Spleen (tissue), 7 donors: ENCODE measurements around the gene LRPPRC.

Source experiments
- POLR2AphosphoS5 ChIP-seq, 3 donors: sonication (generic); formaldehyde crosslinking; IDR thresholded peaks; one replicate each; pipeline ENCODE4 v1.5.1; 2017; ENCODE audit warnings: antibody characterized with exemption in 3 of 3
- TF ChIP-seq, protein P1 (sequence below), 11 experiments: fragments of 200-600 bp in 7 of 11; fragments of 450-650 bp in 4 of 11; sonication (generic) in 4 of 11; IDR thresholded peaks in 8 of 11; conservative IDR thresholded peaks in 3 of 11; 1 replicate in 7 of 11; 2 replicates in 4 of 11; pipeline versions ENCODE4 v1.4.0 to v1.8.0; 2016 to 2021; ENCODE audit warnings: antibody characterized with exemption in 11 of 11, inconsistent platforms in 4 of 11, mild to moderate bottlenecking in 1 of 11
- donor health status: DM: no; HTN: no; CAD: no; lungs with moderate emphysema.
- donor health status: DM: no; HTN: no; CAD: no.
- donor health status: DM: no; HTN: no; CAD: no.

DNA sequence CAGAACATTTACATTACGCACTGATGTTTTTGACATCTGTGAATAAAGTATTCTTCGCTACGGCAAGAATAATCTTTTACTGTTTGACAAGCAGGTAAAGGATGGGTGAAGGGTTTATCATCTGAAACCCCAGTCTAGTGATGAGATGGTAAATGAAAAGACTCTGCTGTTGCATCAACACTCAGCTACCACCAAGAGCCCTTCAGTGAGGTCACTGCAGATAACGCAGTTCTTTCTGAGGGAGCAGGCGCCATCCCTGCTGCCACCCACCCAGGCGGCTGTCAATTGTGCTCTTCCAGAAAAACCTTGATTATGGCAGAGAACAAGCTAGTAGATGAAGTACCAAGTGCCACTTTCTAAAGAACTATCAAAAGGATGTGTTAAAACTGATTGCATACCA is 98.3 kb downstream of the LRPPRC start:
- TF ChIP-seq, protein P1, sequence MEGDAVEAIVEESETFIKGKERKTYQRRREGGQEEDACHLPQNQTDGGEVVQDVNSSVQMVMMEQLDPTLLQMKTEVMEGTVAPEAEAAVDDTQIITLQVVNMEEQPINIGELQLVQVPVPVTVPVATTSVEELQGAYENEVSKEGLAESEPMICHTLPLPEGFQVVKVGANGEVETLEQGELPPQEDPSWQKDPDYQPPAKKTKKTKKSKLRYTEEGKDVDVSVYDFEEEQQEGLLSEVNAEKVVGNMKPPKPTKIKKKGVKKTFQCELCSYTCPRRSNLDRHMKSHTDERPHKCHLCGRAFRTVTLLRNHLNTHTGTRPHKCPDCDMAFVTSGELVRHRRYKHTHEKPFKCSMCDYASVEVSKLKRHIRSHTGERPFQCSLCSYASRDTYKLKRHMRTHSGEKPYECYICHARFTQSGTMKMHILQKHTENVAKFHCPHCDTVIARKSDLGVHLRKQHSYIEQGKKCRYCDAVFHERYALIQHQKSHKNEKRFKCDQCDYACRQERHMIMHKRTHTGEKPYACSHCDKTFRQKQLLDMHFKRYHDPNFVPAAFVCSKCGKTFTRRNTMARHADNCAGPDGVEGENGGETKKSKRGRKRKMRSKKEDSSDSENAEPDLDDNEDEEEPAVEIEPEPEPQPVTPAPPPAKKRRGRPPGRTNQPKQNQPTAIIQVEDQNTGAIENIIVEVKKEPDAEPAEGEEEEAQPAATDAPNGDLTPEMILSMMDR (IDR thresholded peaks at IDR 0.05 in 8 of 11, conservative IDR thresholded peaks at IDR 0.05 in 3 of 11), result no peak
- TF ChIP-seq POLR2AphosphoS5 (IDR thresholded peaks at IDR 0.05), result no peak
